KOPT-K1 (cell line): ENCODE data around the gene PCDHA1.
"Not testable (repeated sequence)": the region's sequence is repeated elsewhere in the genome, so short reads cannot be mapped to it uniquely, and the experiment has no call there.

Experiments
- H3K27ac ChIP-seq: fragments of 200-600 bp; sonication (generic); 2 replicates; pipeline ENCODE4 v1.5.1; 2016; ENCODE audit warnings: antibody characterized with exemption, mild to moderate bottlenecking, low read depth, low read length; ENCODE audit not compliant: poor library complexity, severe bottlenecking
- H3K36me3 ChIP-seq: fragments of 200-600 bp; sonication (generic); 2 replicates; pipeline ENCODE4 v1.5.1; 2017; ENCODE audit warnings: antibody characterized with exemption, mild to moderate bottlenecking, low read length, moderate library complexity; ENCODE audit not compliant: insufficient read depth
- H3K9me3 ChIP-seq: fragments of 200-600 bp; sonication (generic); 2 replicates; pipeline ENCODE4 v1.5.1; 2017; ENCODE audit warnings: antibody characterized with exemption, low read length, mild to moderate bottlenecking; ENCODE audit not compliant: insufficient read depth, poor library complexity, severe bottlenecking

PCDHA1 gene

GRCh38 chr5:140857987-140858240 lies 72.0 kb downstream of the PCDHA1 start:
- no peaks in the 10 kb centered on the region for H3K9me3 ChIP-seq
- no peak overlapping the region for H3K27ac ChIP-seq
- no peaks in the 10 kb centered on the region for H3K36me3 ChIP-seq

GRCh38 chr5:140862441-140863295 lies 76.7 kb downstream of the PCDHA1 start:
- H3K9me3 ChIP-seq, result no peaks in the 10 kb centered on the region
- H3K36me3 ChIP-seq, result no peaks in the 10 kb centered on the region
- no peak overlapping the region for H3K27ac ChIP-seq

DNA sequence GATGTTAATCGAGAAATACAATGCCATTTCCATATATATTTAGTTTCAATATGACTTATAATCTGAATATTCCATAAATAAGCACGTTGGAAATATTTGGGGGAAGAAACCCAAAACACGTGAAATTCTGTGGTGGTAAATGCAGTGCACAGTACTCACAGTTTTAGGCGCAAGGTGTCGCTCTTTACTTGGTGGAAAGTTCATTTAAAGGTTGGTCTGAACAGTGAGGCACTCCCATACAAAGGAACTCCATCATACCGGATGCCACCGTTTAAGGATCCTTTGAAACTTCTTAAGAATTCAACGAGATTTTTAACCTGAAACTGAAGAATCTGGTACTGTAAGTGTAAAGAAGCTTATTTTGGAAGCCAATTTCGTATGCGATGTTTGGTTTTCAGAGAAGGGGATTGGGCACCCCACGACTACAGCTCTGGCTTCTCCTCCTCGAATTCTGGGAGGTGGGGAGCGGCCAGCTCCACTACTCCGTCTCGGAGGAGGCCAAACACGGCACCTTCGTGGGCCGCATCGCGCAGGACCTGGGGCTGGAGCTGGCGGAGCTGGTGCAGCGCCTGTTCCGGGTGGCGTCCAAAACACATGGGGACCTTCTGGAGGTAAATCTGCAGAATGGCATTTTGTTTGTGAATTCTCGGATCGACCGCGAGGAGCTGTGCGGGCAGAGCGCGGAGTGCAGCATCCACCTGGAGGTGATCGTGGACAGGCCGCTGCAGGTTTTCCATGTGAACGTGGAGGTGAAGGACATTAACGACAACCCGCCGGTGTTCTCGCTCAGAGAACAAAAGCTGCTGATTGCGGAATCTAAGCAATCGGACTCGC lies 83.0 kb downstream of the PCDHA1 start, which contains the start of gene PCDHA11:
Gene PCDHA11, plus strand, starts transcription at position 237 of the 834 bp plus-strand sequence. Its CDS starts 147 bp downstream, at position 384.
- no peaks in the 10 kb centered on the region for H3K9me3 ChIP-seq
- H3K36me3 ChIP-seq, result no peaks in the 10 kb centered on the region
- H3K27ac ChIP-seq, result no peak within 1 kb of the TSS

GRCh38 chr5:140869555-140869886 lies 83.6 kb downstream of the PCDHA1 start:
- H3K36me3 ChIP-seq, result no peaks in the 10 kb centered on the region
- H3K9me3 ChIP-seq, result no peaks in the 10 kb centered on the region
- no peak overlapping the region for H3K27ac ChIP-seq

- no peaks in the 10 kb centered on the region for H3K9me3 ChIP-seq
- H3K27ac ChIP-seq, result no peak overlapping the region
- H3K36me3 ChIP-seq, result no peaks in the 10 kb centered on the region
Measured at GRCh38 chr5:140870221-140871201, 84.6 kb downstream of the PCDHA1 start.

- Histone ChIP-seq H3K9me3 (no peaks in the 10 kb centered on the region), H3K36me3 (no peaks in the 10 kb centered on the region), H3K27ac (no peak within 1 kb of the TSS)
Measured at GRCh38 chr5:140875085-140876065, 89.4 kb downstream of the PCDHA1 start, which contains the start of gene PCDHA12. Gene PCDHA12 (plus strand): TSS chr5:140875308. CDS start chr5:140875473, 165 bp downstream.

GRCh38 chr5:140876541-140877261 lies 90.8 kb downstream of the PCDHA1 start:
- not testable (repeated sequence) for H3K27ac ChIP-seq, H3K9me3 ChIP-seq, H3K36me3 ChIP-seq

GRCh38 chr5:140877262-140877581 lies 91.3 kb downstream of the PCDHA1 start:
- Histone ChIP-seq H3K27ac (no peak overlapping the region), H3K9me3 (no peaks in the 10 kb centered on the region), H3K36me3 (no peaks in the 10 kb centered on the region)

GRCh38 chr5:140881889-140882590 lies 96.1 kb downstream of the PCDHA1 start, which contains the start of gene PCDHA13:
Gene PCDHA13 (plus strand): TSS chr5:140882124. CDS start chr5:140882269, 145 bp downstream.
- H3K27ac ChIP-seq, result no peak within 1 kb of the TSS
- no peaks in the 10 kb centered on the region for H3K9me3 ChIP-seq
- H3K36me3 ChIP-seq, result no peaks in the 10 kb centered on the region

- Histone ChIP-seq H3K36me3 (no peaks in the 10 kb centered on the region), H3K9me3 (no peaks in the 10 kb centered on the region), H3K27ac (no peak overlapping the region)
Measured at GRCh38 chr5:140882591-140882899, 96.6 kb downstream of the PCDHA1 start.

- H3K9me3 ChIP-seq, result no peaks in the 10 kb centered on the region
- no peaks in the 10 kb centered on the region for H3K36me3 ChIP-seq
- no peak overlapping the region for H3K27ac ChIP-seq
Measured at GRCh38 chr5:140883373-140883772, 97.4 kb downstream of the PCDHA1 start.

GRCh38 chr5:140883927-140884697 lies 98.2 kb downstream of the PCDHA1 start:
- H3K27ac ChIP-seq, result no peak overlapping the region
- H3K36me3 ChIP-seq, result no peaks in the 10 kb centered on the region
- no peaks in the 10 kb centered on the region for H3K9me3 ChIP-seq
